Breast epithelium (tissue), 4 donors: ENCODE measurements around the gene SEC14L1. TPM values are rescaled to one million over a fixed set of nuclear protein-coding genes. Genes with fewer than 3 reads are reported as not detected.
A peak's percentile ranks its signal among the peaks of the same experiment; 100 is the strongest.

Experiments
- DNase-seq, 2 donors: peaks; one replicate each; pipeline ENCODE4 v3.0.0-alpha.2; 2019; ENCODE audit warnings: low spot score in 2 of 2
- H3K27ac ChIP-seq, 2 donors: fragments of 200-600 bp; sonication (generic) in 1 of 2; one replicate each; pipeline ENCODE4 v1.5.1; 2016 to 2019; ENCODE audit warnings: mild to moderate bottlenecking in 1 of 2
- H3K27me3 ChIP-seq, 2 donors: fragments of 200-600 bp; sonication (generic) in 1 of 2; one replicate each; pipeline versions ENCODE4 v1.5.1 to v1.6.0; 2017 to 2019; ENCODE audit warnings: control low read depth in 1 of 2, mild to moderate bottlenecking in 1 of 2
- H3K36me3 ChIP-seq: fragments of 200-600 bp; one replicate; pipeline ENCODE4 v1.5.1; 2019
- H3K4me1 ChIP-seq, 2 donors: fragments of 200-600 bp; sonication (generic); one replicate each; pipeline ENCODE4 v1.5.1; 2016 to 2019; ENCODE audit warnings: control low read depth in 1 of 2
- H3K4me3 ChIP-seq, 3 donors: fragments of 200-600 bp; sonication (generic); 1 replicate in 2 of 3; 2 replicates in 1 of 3; pipeline ENCODE4 v1.5.1; 2016 to 2019; ENCODE audit warnings: mild to moderate bottlenecking in 3 of 3, moderate library complexity in 2 of 3
- H3K9me3 ChIP-seq, 2 donors: fragments of 200-600 bp; sonication (generic) in 1 of 2; one replicate each; pipeline ENCODE4 v1.5.1; 2016 to 2019; ENCODE audit warnings: control low read depth in 1 of 2
- POLR2A ChIP-seq: fragments of 450-650 bp; IDR thresholded peaks from one replicate; pipeline ENCODE4 v1.6.1; 2016; ENCODE audit warnings: antibody characterized with exemption, mild to moderate bottlenecking, moderate library complexity
- POLR2AphosphoS5 ChIP-seq, 3 donors: sonication (generic); formaldehyde crosslinking; IDR thresholded peaks; one replicate each; pipeline ENCODE4 v1.6.1; 2017; ENCODE audit warnings: antibody characterized with exemption in 3 of 3
- intact Hi-C: fragments of 100-400 bp; cut with DNase I; formaldehyde crosslinking; loops from one replicate; pipeline ENCODE4 v1.15.1; 2023; ENCODE audit warnings: low total_unique reads
- total RNA-seq, 3 donors: library from RNA; depleted of rRNA; stranded (reverse); fragments of >200 nt; gene quantifications; one replicate each; pipeline ENCODE4 v1.1.0, GENCODE V29; 2016
- TF ChIP-seq, protein P1 (sequence below), 3 donors: fragments of 450-650 bp; IDR thresholded peaks; one replicate each; pipeline ENCODE4 v1.5.1; 2016 to 2017; ENCODE audit warnings: antibody characterized with exemption in 3 of 3, mild to moderate bottlenecking in 3 of 3, moderate library complexity in 3 of 3

The SEC14L1 gene
- total RNA-seq, 3 donors from 2014 or later, result 52.2 to 106 (median 59.6) TPM

DNA sequence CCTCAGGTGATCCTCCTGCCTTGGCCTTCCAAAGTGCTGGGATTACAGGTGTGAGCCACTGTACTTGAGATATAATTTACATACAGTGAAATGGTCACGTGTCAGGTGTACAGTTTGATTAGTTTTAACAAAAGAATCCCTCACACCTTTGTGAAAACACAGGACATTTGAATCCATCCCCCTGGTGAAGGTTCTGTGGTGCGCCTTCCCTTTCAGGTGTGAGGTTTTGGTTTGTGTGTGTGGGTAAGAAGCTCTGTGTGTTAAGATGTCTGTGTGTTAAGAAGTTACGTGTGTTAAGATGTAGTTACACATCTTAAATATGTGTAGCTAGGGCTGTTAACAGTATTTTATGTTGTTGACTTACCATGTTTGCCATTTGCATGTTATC lies 4.4 kb downstream of the SEC14L1 start:
- H3K27ac ChIP-seq, result peak overlapping the region; percentile 82 to 90

DNA sequence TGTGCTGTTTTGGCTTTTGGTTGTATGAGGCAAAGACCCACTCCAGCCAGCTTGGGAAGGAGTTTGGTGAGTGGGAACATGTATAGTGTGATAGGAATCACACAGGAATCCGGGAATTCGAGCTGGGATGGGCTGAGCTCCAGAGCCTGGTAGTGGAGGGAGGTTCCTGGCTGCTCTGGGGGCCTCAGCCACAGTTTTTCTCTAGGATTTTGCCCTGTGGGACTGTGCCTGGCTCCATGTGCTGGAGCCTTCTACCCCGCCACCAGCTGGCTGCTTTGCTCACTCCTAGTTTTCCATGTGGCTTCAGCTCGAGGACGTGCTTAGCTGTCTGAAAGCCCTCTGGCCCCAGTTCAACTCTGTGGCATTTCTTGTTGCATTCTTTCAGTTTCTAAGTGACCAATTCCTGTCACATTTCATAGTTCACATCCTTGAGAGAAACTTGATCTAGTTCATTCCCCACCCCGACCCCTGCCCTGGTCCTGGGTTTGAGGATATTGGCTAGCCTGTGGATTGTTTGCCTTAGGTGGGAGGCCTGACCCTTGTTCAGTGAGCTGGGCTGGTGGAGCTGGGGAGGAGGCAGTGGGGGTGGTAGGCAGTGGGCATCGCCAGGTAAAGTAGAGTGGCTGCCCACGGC lies 5.0 kb downstream of the SEC14L1 start:
- DNase-seq, result peak in 1 of 2 donors; percentile 67
- no peaks in the 10 kb centered on the region for H3K36me3 ChIP-seq
- H3K4me1 ChIP-seq, result peaks cover 0 to 4% of the 10 kb centered on the region in 2 donors
- peak overlapping the region; percentile 0 to 91 (median 46) for H3K4me3 ChIP-seq
- H3K27ac ChIP-seq, result peak overlapping the region; percentile 82 to 90
- TF ChIP-seq POLR2AphosphoS5 (IDR thresholded peaks at IDR 0.05) (no peak), POLR2A (no peak)
- TF ChIP-seq, protein P1, sequence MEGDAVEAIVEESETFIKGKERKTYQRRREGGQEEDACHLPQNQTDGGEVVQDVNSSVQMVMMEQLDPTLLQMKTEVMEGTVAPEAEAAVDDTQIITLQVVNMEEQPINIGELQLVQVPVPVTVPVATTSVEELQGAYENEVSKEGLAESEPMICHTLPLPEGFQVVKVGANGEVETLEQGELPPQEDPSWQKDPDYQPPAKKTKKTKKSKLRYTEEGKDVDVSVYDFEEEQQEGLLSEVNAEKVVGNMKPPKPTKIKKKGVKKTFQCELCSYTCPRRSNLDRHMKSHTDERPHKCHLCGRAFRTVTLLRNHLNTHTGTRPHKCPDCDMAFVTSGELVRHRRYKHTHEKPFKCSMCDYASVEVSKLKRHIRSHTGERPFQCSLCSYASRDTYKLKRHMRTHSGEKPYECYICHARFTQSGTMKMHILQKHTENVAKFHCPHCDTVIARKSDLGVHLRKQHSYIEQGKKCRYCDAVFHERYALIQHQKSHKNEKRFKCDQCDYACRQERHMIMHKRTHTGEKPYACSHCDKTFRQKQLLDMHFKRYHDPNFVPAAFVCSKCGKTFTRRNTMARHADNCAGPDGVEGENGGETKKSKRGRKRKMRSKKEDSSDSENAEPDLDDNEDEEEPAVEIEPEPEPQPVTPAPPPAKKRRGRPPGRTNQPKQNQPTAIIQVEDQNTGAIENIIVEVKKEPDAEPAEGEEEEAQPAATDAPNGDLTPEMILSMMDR (IDR thresholded peaks at IDR 0.05), result no peak
- H3K9me3 ChIP-seq, result no peaks in the 10 kb centered on the region
- no peaks in the 10 kb centered on the region for H3K27me3 ChIP-seq
- intact Hi-C loops, result no loop called here

More for the DNA sequence above, 4.4 kb downstream of the SEC14L1 start:
- Histone ChIP-seq H3K36me3 (no peaks in the 10 kb centered on the region), H3K9me3 (no peaks in the 10 kb centered on the region), H3K27me3 (no peaks in the 10 kb centered on the region), H3K4me3 (peak overlapping the region; percentile 1 to 91 (median 46)), H3K4me1 (peaks cover 0 to 4% of the 10 kb centered on the region in 2 donors)
- intact Hi-C loops, result no loop called here
- TF ChIP-seq POLR2AphosphoS5 (IDR thresholded peaks at IDR 0.05) (no peak), POLR2A (no peak)
- TF ChIP-seq, protein P1 (IDR thresholded peaks at IDR 0.05), result no peak
- no peak for DNase-seq

DNA sequence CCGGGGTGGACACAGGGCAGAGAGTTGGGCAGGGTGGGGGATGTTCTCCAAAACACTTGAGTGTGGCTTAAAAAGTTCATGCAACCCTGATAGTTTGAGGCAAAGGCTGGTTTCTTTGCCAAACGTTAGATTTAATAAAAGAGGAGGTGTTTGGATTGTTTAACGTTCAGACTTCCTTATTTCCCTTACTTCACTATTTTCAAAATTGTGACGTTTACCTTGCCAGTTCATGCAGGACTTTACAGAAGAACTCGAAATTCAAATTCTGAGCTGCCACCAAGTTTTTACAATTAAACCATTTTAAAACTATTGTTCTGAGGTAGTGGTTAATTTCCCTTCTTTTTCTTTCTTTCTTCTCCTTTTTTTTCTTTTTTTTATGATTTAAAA lies 5.5 kb downstream of the SEC14L1 start:
- peak overlapping the region; percentile 0 to 91 (median 46) for H3K4me3 ChIP-seq
- H3K27ac ChIP-seq, result peak overlapping the region; percentile 82 to 90
- intact Hi-C loops, result no loop called here
- no peak for TF ChIP-seq POLR2AphosphoS5 (IDR thresholded peaks at IDR 0.05)
- TF ChIP-seq, protein P1 (IDR thresholded peaks at IDR 0.05), result no peak
- no peak for TF ChIP-seq POLR2A
- peaks cover 0 to 4% of the 10 kb centered on the region in 2 donors for H3K4me1 ChIP-seq
- DNase-seq, result no peak
- H3K27me3 ChIP-seq, result no peaks in the 10 kb centered on the region
- H3K36me3 ChIP-seq, result no peaks in the 10 kb centered on the region
- H3K9me3 ChIP-seq, result no peaks in the 10 kb centered on the region

DNA sequence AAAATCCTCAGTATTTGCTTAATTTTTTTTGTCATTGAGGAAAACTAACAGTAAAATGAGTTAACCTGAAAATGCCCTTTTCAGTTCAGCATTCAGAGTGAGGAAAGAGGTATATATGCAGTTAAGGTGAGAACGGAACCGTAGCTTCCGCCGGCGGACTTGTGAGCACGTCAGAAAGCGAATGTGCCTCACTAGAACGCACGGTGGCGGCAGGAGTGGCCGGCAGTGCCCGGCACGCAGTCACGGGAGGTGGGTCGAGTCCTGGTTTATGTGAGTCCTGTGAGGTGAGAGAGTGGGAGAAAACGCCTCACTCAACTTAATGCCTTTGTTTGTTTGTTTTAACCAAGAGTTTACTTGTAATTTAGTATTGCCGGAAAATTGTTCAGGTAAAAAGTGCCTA lies 6.1 kb downstream of the SEC14L1 start:
- peak overlapping the region in 1 of 2 donors; percentile 17 for H3K27ac ChIP-seq
- peak overlapping the region in 1 of 3 donors; percentile 29 for H3K4me3 ChIP-seq
- intact Hi-C loops, result no loop called here
- no peaks in the 10 kb centered on the region for H3K27me3 ChIP-seq
- no peak for DNase-seq
- TF ChIP-seq POLR2A, result no peak
- peak in 1 of 3 donors; percentile 25 for TF ChIP-seq POLR2AphosphoS5 (IDR thresholded peaks at IDR 0.05)
- H3K4me1 ChIP-seq, result peaks cover 0 to 4% of the 10 kb centered on the region in 2 donors
- no peaks in the 10 kb centered on the region for H3K36me3 ChIP-seq
- no peaks in the 10 kb centered on the region for H3K9me3 ChIP-seq

DNA sequence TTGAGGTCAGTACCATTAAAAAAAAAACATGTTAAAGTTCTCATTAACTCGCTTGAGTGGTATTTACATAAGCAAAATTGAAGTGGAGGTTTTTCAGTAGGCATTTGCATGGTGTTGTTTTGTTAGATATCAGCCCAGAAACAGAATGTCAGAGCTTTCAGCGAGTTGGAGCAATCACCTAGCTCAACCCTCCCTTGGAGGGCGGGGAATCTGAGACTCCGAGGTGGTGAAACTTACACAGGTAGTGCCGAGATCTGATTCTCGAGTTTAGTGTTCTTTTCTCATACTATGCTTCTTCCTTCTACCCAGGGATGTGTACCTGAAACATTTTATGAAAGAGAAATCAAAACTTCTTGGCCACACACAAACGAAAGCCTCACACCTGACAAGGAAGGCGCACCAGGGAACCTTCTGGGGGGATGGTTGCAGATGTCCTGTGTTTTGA lies 6.6 kb downstream of the SEC14L1 start:
- Histone ChIP-seq H3K27ac (peak overlapping the region in 1 of 2 donors; percentile 40), H3K27me3 (no peaks in the 10 kb centered on the region), H3K9me3 (no peaks in the 10 kb centered on the region), H3K36me3 (no peaks in the 10 kb centered on the region), H3K4me3 (no peak overlapping the region), H3K4me1 (peaks cover 0 to 4% of the 10 kb centered on the region in 2 donors)
- TF ChIP-seq POLR2AphosphoS5 (IDR thresholded peaks at IDR 0.05) (no peak), POLR2A (no peak)
- TF ChIP-seq, protein P1 (IDR thresholded peaks at IDR 0.05), result no peak
- intact Hi-C loops, result no loop called here
- DNase-seq, result no peak
